Measurements from ENCODE around the gene STARD5. TPM values are rescaled to one million over a fixed set of nuclear protein-coding genes. Genes with fewer than 3 reads are reported as not detected.

STARD5 gene
- total RNA-seq, 1 experiment from 2014 or later, result 2.3 TPM

DNA sequence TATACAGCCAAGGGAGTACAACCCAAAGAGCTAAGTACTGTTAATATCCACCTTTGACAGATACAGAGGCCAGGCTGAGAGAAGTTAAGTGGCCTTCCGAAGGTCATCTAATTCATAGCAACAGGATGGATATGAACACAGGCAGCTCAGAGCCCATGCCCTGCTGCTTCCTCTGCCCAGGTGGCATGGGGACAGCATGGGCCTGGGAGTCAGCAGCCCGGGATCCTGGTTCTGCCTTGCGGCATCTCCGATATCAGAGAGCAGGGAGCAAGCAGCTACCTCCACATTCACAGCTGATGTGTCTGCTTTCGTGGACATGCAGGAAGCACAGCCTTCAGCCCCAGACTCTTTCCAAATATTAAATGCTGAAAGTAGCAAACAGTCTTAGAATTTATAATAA, 55.6 kb downstream of the STARD5 start:
- Histone ChIP-seq H4K91ac (ENCODE audit: insufficient read length, low read depth, low read length) (no peak overlapping the region), H3K27ac (ENCODE audit: insufficient read length, low read depth, low read length) (no peak overlapping the region), H2AFZ (ENCODE audit: low read length) (no peak overlapping the region), H2BK5ac (ENCODE audit: insufficient read length, low read length) (no peak overlapping the region), H2AK5ac (ENCODE audit: insufficient read length, low read length) (no peak overlapping the region), H3K23me2 (ENCODE audit: insufficient read length, low read depth, low read length, poor library complexity, severe bottlenecking) (no peaks in the 10 kb centered on the region), H3K56ac (ENCODE audit: insufficient read length, low read depth, low read length) (no peak overlapping the region), H2BK15ac (ENCODE audit: low read depth, low read length) (no peak overlapping the region), H3K79me1 (ENCODE audit: insufficient read depth, low read depth, low read length, poor library complexity, severe bottlenecking) (no peaks in the 10 kb centered on the region), H3K14ac (ENCODE audit: insufficient read depth, low read length) (no peak overlapping the region), H3K4me1 (ENCODE audit: insufficient read depth, low read length) (no peaks in the 10 kb centered on the region; the same call in 1 of the 2 replicates), H3K4me2 (ENCODE audit: insufficient read depth, insufficient read length, low read length) (no peak overlapping the region), H3T11ph (ENCODE audit: low read length) (no peak overlapping the region), H3K18ac (ENCODE audit: insufficient read length, low read depth, low read length) (no peak overlapping the region), H2BK20ac (ENCODE audit: low read depth, low read length, poor library complexity, severe bottlenecking) (no peak overlapping the region), H3K4ac (ENCODE audit: low read depth, low read length) (no peak overlapping the region), H2BK120ac (ENCODE audit: low read depth, low read length, poor library complexity, severe bottlenecking) (no peak overlapping the region), H4K8ac (replicated peaks; ENCODE audit: insufficient read length, low read depth, low read length) (no peak overlapping the region), H4K5ac (ENCODE audit: insufficient read length, low read depth, low read length) (no peak overlapping the region), H3K9me3 (ENCODE audit: control insufficient read depth, low read depth, low read length) (no peaks in the 10 kb centered on the region), H2BK12ac (ENCODE audit: insufficient read length, low read depth, low read length) (no peak overlapping the region), H3K9ac (ENCODE audit: extremely low read depth, insufficient read length, low read length) (no peak overlapping the region), H3K79me2 (ENCODE audit: insufficient read depth, low read length) (no peaks in the 10 kb centered on the region), H3K27me3 (ENCODE audit: insufficient read depth, low read length) (no peaks in the 10 kb centered on the region), H4K20me1 (ENCODE audit: control insufficient read depth, insufficient read depth, insufficient read length) (no peaks in the 10 kb centered on the region), H3K23ac (ENCODE audit: insufficient read length, low read depth, low read length) (no peak overlapping the region)
- Mint-ChIP-seq H3K27ac (no peak overlapping the region), H3K4me3 (no peak overlapping the region; a peak in 1 of 5 replicates), H3K4me1 (peaks cover 7 to 9% of the 10 kb centered on the region in 2 experiments), H3K9me3 (no peaks in the 10 kb centered on the region), H3K27me3 (ENCODE audit: low read depth) (peaks cover 5% of the 10 kb centered on the region), H3K36me3 (ENCODE audit: insufficient read depth in 1 of 3, low read depth in 3 of 3) (no peaks in the 10 kb centered on the region)
- TF ChIP-seq, protein P1, sequence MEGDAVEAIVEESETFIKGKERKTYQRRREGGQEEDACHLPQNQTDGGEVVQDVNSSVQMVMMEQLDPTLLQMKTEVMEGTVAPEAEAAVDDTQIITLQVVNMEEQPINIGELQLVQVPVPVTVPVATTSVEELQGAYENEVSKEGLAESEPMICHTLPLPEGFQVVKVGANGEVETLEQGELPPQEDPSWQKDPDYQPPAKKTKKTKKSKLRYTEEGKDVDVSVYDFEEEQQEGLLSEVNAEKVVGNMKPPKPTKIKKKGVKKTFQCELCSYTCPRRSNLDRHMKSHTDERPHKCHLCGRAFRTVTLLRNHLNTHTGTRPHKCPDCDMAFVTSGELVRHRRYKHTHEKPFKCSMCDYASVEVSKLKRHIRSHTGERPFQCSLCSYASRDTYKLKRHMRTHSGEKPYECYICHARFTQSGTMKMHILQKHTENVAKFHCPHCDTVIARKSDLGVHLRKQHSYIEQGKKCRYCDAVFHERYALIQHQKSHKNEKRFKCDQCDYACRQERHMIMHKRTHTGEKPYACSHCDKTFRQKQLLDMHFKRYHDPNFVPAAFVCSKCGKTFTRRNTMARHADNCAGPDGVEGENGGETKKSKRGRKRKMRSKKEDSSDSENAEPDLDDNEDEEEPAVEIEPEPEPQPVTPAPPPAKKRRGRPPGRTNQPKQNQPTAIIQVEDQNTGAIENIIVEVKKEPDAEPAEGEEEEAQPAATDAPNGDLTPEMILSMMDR (conservative IDR thresholded peaks at IDR 0.05), result no peak
- no peak for DNase-seq
- WGBS (ENCODE audit: extremely low coverage, insufficient read length, low lambda C conversion rate), result no CpG with 5 or more reads among the region's 5 CpGs
